ENCODE data around the gene CLCN1.

Gene CLCN1

DNA sequence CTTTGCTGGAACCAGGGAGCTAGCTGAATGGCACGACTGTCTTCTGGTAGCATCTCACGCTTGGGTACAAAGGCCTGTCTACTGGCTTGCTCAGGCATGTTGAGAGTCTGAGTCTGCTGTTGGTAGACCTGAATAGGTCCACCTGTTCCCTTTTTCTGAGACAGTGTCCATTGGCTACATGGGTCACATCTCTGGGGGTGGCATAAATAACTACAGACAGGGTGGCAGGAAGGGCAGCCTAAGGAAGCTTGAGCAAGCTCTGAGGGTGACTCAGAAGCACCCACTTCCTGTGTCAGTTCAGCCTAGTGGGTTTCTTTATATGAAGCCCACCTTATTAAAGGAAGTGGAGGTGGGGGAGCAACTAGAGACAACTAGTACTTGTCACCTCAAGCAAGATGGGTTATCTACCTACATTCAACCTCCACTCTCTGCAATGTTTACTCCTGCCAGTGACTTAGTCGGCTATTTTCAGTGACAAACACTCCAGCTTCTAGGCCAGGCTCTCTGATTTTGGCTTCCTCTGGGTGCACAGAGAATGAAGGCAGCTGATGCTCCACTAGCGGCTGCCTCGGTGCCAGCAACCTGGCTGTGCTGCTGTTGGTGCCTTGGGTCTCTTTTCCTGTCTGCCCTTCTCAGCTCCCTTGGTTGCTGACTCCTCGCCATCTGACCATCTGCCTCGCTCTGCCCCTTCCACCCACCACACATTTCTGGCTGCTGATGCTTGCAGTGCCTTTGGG, 59.6 kb downstream of the CLCN1 start:
- no CpG with 5 or more reads among the region's 7 CpGs for WGBS (ENCODE audit: extremely low coverage, insufficient coverage, insufficient read length)
- no peak overlapping the region for H3K4me2 ChIP-seq (ENCODE audit: low read length)
- H3K9ac ChIP-seq (ENCODE audit: low read length): no peak overlapping the region
- peak overlapping the region; percentile 16 for H3K4me3 ChIP-seq (ENCODE audit: low read depth, low read length)
- no peaks in the 10 kb centered on the region for H3K27me3 ChIP-seq (ENCODE audit: insufficient read depth, low read length)
- H3K18ac ChIP-seq (ENCODE audit: low read length): no peak overlapping the region
- peaks cover 6% of the 10 kb centered on the region for H3K79me2 ChIP-seq (ENCODE audit: control insufficient read depth, insufficient read depth, low read length, poor library complexity)
- H4K91ac ChIP-seq (ENCODE audit: low read depth, low read length): no peak overlapping the region
- H4K8ac ChIP-seq (ENCODE audit: low read depth, low read length): no peak overlapping the region
- no peak overlapping the region for H2BK5ac ChIP-seq (ENCODE audit: low read depth, low read length, poor library complexity)
- peaks cover 5 to 8% of the 10 kb centered on the region in 2 experiments for H3K4me1 ChIP-seq (ENCODE audit: control insufficient read depth in 1 of 2, insufficient read depth in 2 of 2, low read length in 2 of 2)
- H3K36me3 ChIP-seq (ENCODE audit: control insufficient read depth in 1 of 2, insufficient read depth in 2 of 2, low read length in 2 of 2): no peaks in the 10 kb centered on the region
- H3K23ac ChIP-seq (ENCODE audit: low read length): no peak overlapping the region
- peaks cover 3% of the 10 kb centered on the region for H3K9me3 ChIP-seq (ENCODE audit: insufficient read depth, low read depth, low read length)
- no peak overlapping the region for H2BK12ac ChIP-seq (ENCODE audit: low read length)
- H2AFZ ChIP-seq (ENCODE audit: insufficient read depth, low read length, poor library complexity): no peak overlapping the region
- H3K27ac ChIP-seq (ENCODE audit: low read depth, low read length): no peak overlapping the region
- DNase-seq: no peak
- no peak overlapping the region for H2AK5ac ChIP-seq (ENCODE audit: low read length)
- peaks cover 8% of the 10 kb centered on the region for H3K79me1 ChIP-seq (ENCODE audit: low read length)
- no peak overlapping the region for H2BK120ac ChIP-seq (ENCODE audit: insufficient read depth, low read length, poor library complexity)
- H3K4ac ChIP-seq (ENCODE audit: low read depth, low read length): no peak overlapping the region
- no peak overlapping the region for H4K12ac ChIP-seq (ENCODE audit: low read depth, low read length)
- no peak overlapping the region for H3K14ac ChIP-seq (ENCODE audit: low read length)

DNA sequence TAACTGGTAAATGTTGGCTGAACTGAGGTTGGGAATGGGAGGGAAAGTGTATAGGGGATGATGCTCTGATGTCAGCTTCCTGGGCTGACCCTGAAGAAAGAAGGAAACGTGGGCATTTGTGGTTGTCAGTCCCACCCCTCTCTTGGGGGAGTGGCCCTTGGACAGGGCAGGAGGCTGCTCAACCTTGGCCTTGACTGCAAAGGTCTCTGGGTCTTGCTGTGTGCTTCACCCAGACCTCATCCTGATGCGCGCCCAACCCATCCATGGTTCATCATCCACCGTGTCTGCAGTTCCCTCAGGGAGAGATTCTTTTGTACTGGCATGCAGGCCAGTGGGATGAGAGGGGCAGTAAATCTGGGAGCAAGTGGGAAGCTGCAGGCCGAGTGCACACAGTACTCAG, 60.5 kb downstream of the CLCN1 start:
- no peak overlapping the region for H4K12ac ChIP-seq (ENCODE audit: low read depth, low read length)
- H3K27me3 ChIP-seq (ENCODE audit: insufficient read depth, low read length): no peaks in the 10 kb centered on the region
- H2BK120ac ChIP-seq (ENCODE audit: insufficient read depth, low read length, poor library complexity): no peak overlapping the region
- H2BK5ac ChIP-seq (ENCODE audit: low read depth, low read length, poor library complexity): no peak overlapping the region
- H4K8ac ChIP-seq (ENCODE audit: low read depth, low read length): no peak overlapping the region
- H3K79me1 ChIP-seq (ENCODE audit: low read length): peaks cover 11% of the 10 kb centered on the region
- no peak overlapping the region for H2BK12ac ChIP-seq (ENCODE audit: low read length)
- H3K4me1 ChIP-seq (ENCODE audit: control insufficient read depth in 1 of 2, insufficient read depth in 2 of 2, low read length in 2 of 2): peaks cover 4 to 8% of the 10 kb centered on the region in 2 experiments
- H2AK5ac ChIP-seq (ENCODE audit: low read length): no peak overlapping the region
- no peak overlapping the region for H3K27ac ChIP-seq (ENCODE audit: low read depth, low read length)
- no peak overlapping the region for H4K91ac ChIP-seq (ENCODE audit: low read depth, low read length)
- H3K4ac ChIP-seq (ENCODE audit: low read depth, low read length): no peak overlapping the region
- peaks cover 3% of the 10 kb centered on the region for H3K9me3 ChIP-seq (ENCODE audit: insufficient read depth, low read depth, low read length)
- WGBS (ENCODE audit: extremely low coverage, insufficient coverage, insufficient read length): no CpG with 5 or more reads among the region's 5 CpGs
- no peaks in the 10 kb centered on the region for H3K36me3 ChIP-seq (ENCODE audit: control insufficient read depth in 1 of 2, insufficient read depth in 2 of 2, low read length in 2 of 2)
- H3K23ac ChIP-seq (ENCODE audit: low read length): no peak overlapping the region
- no peak for DNase-seq
- no peak overlapping the region for H3K9ac ChIP-seq (ENCODE audit: low read length)
- H3K18ac ChIP-seq (ENCODE audit: low read length): no peak overlapping the region
- H3K4me3 ChIP-seq (ENCODE audit: low read depth, low read length): no peak overlapping the region
- H3K14ac ChIP-seq (ENCODE audit: low read length): no peak overlapping the region
- no peak overlapping the region for H3K4me2 ChIP-seq (ENCODE audit: low read length)
- peaks cover 9% of the 10 kb centered on the region for H3K79me2 ChIP-seq (ENCODE audit: control insufficient read depth, insufficient read depth, low read length, poor library complexity)
- no peak overlapping the region for H2AFZ ChIP-seq (ENCODE audit: insufficient read depth, low read length, poor library complexity)

DNA sequence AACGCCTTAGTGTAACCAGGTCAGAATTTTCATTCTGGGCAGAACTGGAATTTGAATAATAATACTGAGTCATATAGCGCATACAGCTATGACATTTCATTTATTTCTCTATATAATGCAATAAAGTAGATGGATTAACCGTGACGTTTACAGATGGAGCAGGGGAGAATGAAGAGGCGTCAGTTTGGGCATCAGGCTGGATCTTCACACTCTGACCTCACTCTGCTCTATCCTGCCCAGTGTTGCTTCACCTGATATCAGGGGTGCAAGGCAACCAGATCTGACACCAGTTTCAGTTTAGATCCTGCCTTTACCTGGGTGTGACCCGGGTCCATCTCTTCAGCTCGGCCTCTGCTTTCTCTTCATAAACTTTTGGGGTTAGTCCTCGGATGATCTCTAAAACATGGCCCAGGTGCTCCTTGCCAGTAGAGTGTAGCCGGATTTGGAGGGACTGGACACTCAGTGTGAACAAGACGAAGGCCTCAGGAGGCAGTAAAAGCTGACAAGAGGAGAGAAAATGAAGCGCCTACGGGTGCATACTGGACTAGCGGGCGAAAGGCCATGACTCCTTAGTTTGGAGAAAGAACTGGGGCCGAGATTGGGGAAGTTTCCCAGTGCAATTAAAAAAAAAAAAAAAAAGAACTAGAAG, 63.8 kb downstream of the CLCN1 start:
- DNase-seq: no peak
- H3K4me2 ChIP-seq (ENCODE audit: low read length): peak overlapping the region; percentile 87
- H2BK5ac ChIP-seq (ENCODE audit: low read depth, low read length, poor library complexity): peak overlapping the region; percentile 73
- peak overlapping the region; percentile 61 for H3K9ac ChIP-seq (ENCODE audit: low read length)
- H2BK12ac ChIP-seq (ENCODE audit: low read length): peak overlapping the region; percentile 67
- WGBS (ENCODE audit: extremely low coverage, insufficient coverage, insufficient read length): no CpG with 5 or more reads among the region's 15 CpGs
- H2BK120ac ChIP-seq (ENCODE audit: insufficient read depth, low read length, poor library complexity): peak overlapping the region; percentile 87
- peak overlapping the region; percentile 79 for H3K27ac ChIP-seq (ENCODE audit: low read depth, low read length)
- H3K14ac ChIP-seq (ENCODE audit: low read length): peak overlapping the region; percentile 65
- H3K27me3 ChIP-seq (ENCODE audit: insufficient read depth, low read length): no peaks in the 10 kb centered on the region
- H3K23ac ChIP-seq (ENCODE audit: low read length): no peak overlapping the region
- peak overlapping the region; percentile 14 for H3K4me3 ChIP-seq (ENCODE audit: low read depth, low read length)
- peak overlapping the region; percentile 82 for H4K91ac ChIP-seq (ENCODE audit: low read depth, low read length)
- peaks cover 26 to 29% of the 10 kb centered on the region in 2 experiments for H3K4me1 ChIP-seq (ENCODE audit: control insufficient read depth in 1 of 2, insufficient read depth in 2 of 2, low read length in 2 of 2)
- H2AK5ac ChIP-seq (ENCODE audit: low read length): peak overlapping the region; percentile 59
- peak overlapping the region; percentile 55 for H4K12ac ChIP-seq (ENCODE audit: low read depth, low read length)
- H3K9me3 ChIP-seq (ENCODE audit: insufficient read depth, low read depth, low read length): peaks cover 3% of the 10 kb centered on the region
- H4K8ac ChIP-seq (ENCODE audit: low read depth, low read length): peak overlapping the region; percentile 67
- H3K18ac ChIP-seq (ENCODE audit: low read length): peak overlapping the region; percentile 77
- peaks cover 31% of the 10 kb centered on the region for H3K79me1 ChIP-seq (ENCODE audit: low read length)
- H2AFZ ChIP-seq (ENCODE audit: insufficient read depth, low read length, poor library complexity): no peak overlapping the region
- H3K36me3 ChIP-seq (ENCODE audit: control insufficient read depth in 1 of 2, insufficient read depth in 2 of 2, low read length in 2 of 2): peaks cover 21 to 22% of the 10 kb centered on the region in 2 experiments
- peaks cover 38% of the 10 kb centered on the region for H3K79me2 ChIP-seq (ENCODE audit: control insufficient read depth, insufficient read depth, low read length, poor library complexity)
- peak overlapping the region; percentile 63 for H3K4ac ChIP-seq (ENCODE audit: low read depth, low read length)

DNA sequence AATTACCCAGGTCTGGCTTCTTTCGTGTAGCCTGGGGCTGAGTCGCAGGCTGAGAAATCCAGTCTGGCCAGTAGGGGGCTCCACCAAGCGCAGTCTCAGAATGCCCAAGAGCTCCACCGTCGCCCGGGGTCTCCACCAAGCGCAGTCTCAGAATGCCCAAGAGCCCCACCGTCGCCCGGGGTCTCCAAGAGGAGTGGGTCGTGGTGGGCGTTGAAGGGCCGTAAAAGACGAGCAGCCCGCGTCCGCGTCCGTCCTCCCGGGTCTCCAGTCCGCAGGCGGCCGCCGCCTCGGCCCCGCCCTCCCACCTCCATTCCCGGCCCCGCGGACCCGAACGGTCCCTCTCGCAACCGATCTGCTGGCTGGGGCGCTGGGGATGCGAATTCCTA, 64.3 kb downstream of the CLCN1 start:
- Histone ChIP-seq H3K36me3 (ENCODE audit: control insufficient read depth in 1 of 2, insufficient read depth in 2 of 2, low read length in 2 of 2) (peaks cover 24 to 27% of the 10 kb centered on the region in 2 experiments), H2BK120ac (ENCODE audit: insufficient read depth, low read length, poor library complexity) (peak overlapping the region; percentile 99), H4K91ac (ENCODE audit: low read depth, low read length) (peak overlapping the region; percentile 100), H3K9me3 (ENCODE audit: insufficient read depth, low read depth, low read length) (peaks cover 3% of the 10 kb centered on the region), H3K79me2 (ENCODE audit: control insufficient read depth, insufficient read depth, low read length, poor library complexity) (peaks cover 42% of the 10 kb centered on the region), H2AK5ac (ENCODE audit: low read length) (peak overlapping the region; percentile 94), H3K4me3 (ENCODE audit: low read depth, low read length) (peak overlapping the region; percentile 89), H2AFZ (ENCODE audit: insufficient read depth, low read length, poor library complexity) (peak overlapping the region; percentile 66), H4K12ac (ENCODE audit: low read depth, low read length) (peak overlapping the region; percentile 95), H3K9ac (ENCODE audit: low read length) (peak overlapping the region; percentile 100), H4K8ac (ENCODE audit: low read depth, low read length) (peak overlapping the region; percentile 99), H2BK12ac (ENCODE audit: low read length) (peak overlapping the region; percentile 55), H3K27ac (ENCODE audit: low read depth, low read length) (peak overlapping the region; percentile 99), H3K4me2 (ENCODE audit: low read length) (peak overlapping the region; percentile 87), H3K4me1 (ENCODE audit: control insufficient read depth in 1 of 2, insufficient read depth in 2 of 2, low read length in 2 of 2) (peaks cover 29 to 35% of the 10 kb centered on the region in 2 experiments), H3K23ac (ENCODE audit: low read length) (no peak overlapping the region), H2BK5ac (ENCODE audit: low read depth, low read length, poor library complexity) (peak overlapping the region; percentile 100), H3K14ac (ENCODE audit: low read length) (peak overlapping the region; percentile 99), H3K79me1 (ENCODE audit: low read length) (peaks cover 31% of the 10 kb centered on the region), H3K27me3 (ENCODE audit: insufficient read depth, low read length) (no peaks in the 10 kb centered on the region), H3K18ac (ENCODE audit: low read length) (peak overlapping the region; percentile 99), H3K4ac (ENCODE audit: low read depth, low read length) (peak overlapping the region; percentile 93)
- peak; percentile 93 to 96 for DNase-seq
- WGBS (ENCODE audit: extremely low coverage, insufficient coverage, insufficient read length): no CpG with 5 or more reads among the region's 35 CpGs
